SK-N-SH treated with all-trans-retinoic acid at 6 μM for 48 hours (cell line): ENCODE measurements around the gene NCAPD2.
"Not testable (repeated sequence)": the region's sequence is repeated elsewhere in the genome, so short reads cannot be mapped to it uniquely, and the experiment has no call there.

Source experiments
- ATAC-seq: fragments of 200-7000 bp; cut with Tn5 transposase; 3 replicates; pipeline ENCODE4 v1.9.1; 2020; ENCODE audit warnings: mild to moderate bottlenecking, moderate library complexity
- ARNTL ChIP-seq: fragments of 450-650 bp; formaldehyde crosslinking; IDR thresholded peaks from 2 replicates; pipeline ENCODE4 v1.5.0; 2020; ENCODE audit warnings: low read depth, mild to moderate bottlenecking, moderate library complexity, borderline replicate concordance
- CREB5 ChIP-seq: fragments of 250-450 bp; sonication (Bioruptor Pico); IDR thresholded peaks from 2 replicates; pipeline ENCODE4 v1.5.1; 2020; ENCODE audit warnings: low read depth, mild to moderate bottlenecking, moderate library complexity
- CSRNP3 ChIP-seq: fragments of 250-450 bp; sonication (Bioruptor Pico); IDR thresholded peaks from 2 replicates; pipeline ENCODE4 v1.5.1; 2021; ENCODE audit warnings: mild to moderate bottlenecking, moderate library complexity
- ESRRG ChIP-seq: fragments of 250-450 bp; sonication (Bioruptor Pico); IDR thresholded peaks from 2 replicates; pipeline ENCODE4 v1.6.1; 2021; ENCODE audit warnings: mild to moderate bottlenecking
- GLIS3 ChIP-seq: fragments of 250-450 bp; sonication (Bioruptor Pico); IDR thresholded peaks from 2 replicates; pipeline ENCODE4 v1.5.0; 2020; ENCODE audit warnings: mild to moderate bottlenecking, moderate library complexity
- ISL1 ChIP-seq: fragments of 250-450 bp; sonication (Bioruptor Pico); IDR thresholded peaks from 2 replicates; pipeline ENCODE4 v2.1.2; 2022; ENCODE audit warnings: mild to moderate bottlenecking, moderate library complexity
- OSR1 ChIP-seq: fragments of 250-450 bp; sonication (Bioruptor Pico); IDR thresholded peaks from 2 replicates; pipeline ENCODE4 v1.8.0; 2022; ENCODE audit warnings: moderate library complexity, mild to moderate bottlenecking, inconsistent platforms
- POU6F1 ChIP-seq: fragments of 250-450 bp; sonication (Bioruptor Pico); IDR thresholded peaks from 2 replicates; pipeline ENCODE4 v1.8.0; 2021; ENCODE audit warnings: low read depth, mild to moderate bottlenecking, moderate library complexity, borderline replicate concordance
- PPARA ChIP-seq: fragments of 250-450 bp; sonication (Bioruptor Pico); IDR thresholded peaks from 2 replicates; pipeline ENCODE4 v1.5.0; 2020; ENCODE audit warnings: mild to moderate bottlenecking, borderline replicate concordance
- SNAI2 ChIP-seq: fragments of 250-450 bp; sonication (Bioruptor Pico); IDR thresholded peaks from 2 replicates; pipeline ENCODE4 v1.5.0; 2020; ENCODE audit warnings: mild to moderate bottlenecking, moderate library complexity
- TCF4 ChIP-seq: fragments of 250-450 bp; sonication (Bioruptor Pico); IDR thresholded peaks from 2 replicates; pipeline ENCODE4 v1.8.0; 2021; ENCODE audit warnings: mild to moderate bottlenecking, moderate library complexity, borderline replicate concordance
- TOX ChIP-seq: fragments of 250-450 bp; sonication (Bioruptor Pico); IDR thresholded peaks from 2 replicates; pipeline ENCODE4 v1.8.0; 2021; ENCODE audit warnings: mild to moderate bottlenecking, moderate library complexity, borderline replicate concordance
- TSHZ2 ChIP-seq: fragments of 250-450 bp; sonication (Bioruptor Pico); IDR thresholded peaks from 2 replicates; pipeline ENCODE4 v1.5.0; 2020; ENCODE audit warnings: mild to moderate bottlenecking, moderate library complexity
- ZC3H10 ChIP-seq: fragments of 250-450 bp; sonication (Bioruptor Pico); IDR thresholded peaks from 2 replicates; pipeline ENCODE4 v1.5.1; 2021; ENCODE audit warnings: mild to moderate bottlenecking, moderate library complexity
- ZFP30 ChIP-seq: fragments of 450-650 bp; formaldehyde crosslinking; IDR thresholded peaks from 2 replicates; pipeline ENCODE4 v1.5.0; 2022; ENCODE audit warnings: mild to moderate bottlenecking, moderate library complexity
- ZNF70 ChIP-seq: fragments of 450-650 bp; formaldehyde crosslinking; IDR thresholded peaks from 2 replicates; pipeline ENCODE4 v1.5.0; 2020; ENCODE audit warnings: mild to moderate bottlenecking, moderate library complexity

The NCAPD2 gene

GRCh38 chr12:6554168-6555017 lies 60.5 kb downstream of the NCAPD2 start:
- ATAC-seq: peak; percentile 71
- TF ChIP-seq SNAI2 (no peak), ARNTL (CRISPR knock-in tag) (no peak), ESRRG (CRISPR knock-in tag) (no peak), PPARA (CRISPR knock-in tag) (no peak), POU6F1 (CRISPR knock-in tag) (no peak), ZNF70 (CRISPR knock-in tag) (no peak), ISL1 (CRISPR knock-in tag) (no peak), OSR1 (CRISPR knock-in tag) (no peak), ZFP30 (CRISPR knock-in tag) (no peak), TOX (CRISPR knock-in tag) (no peak)

- ATAC-seq: no peak
- TF ChIP-seq CREB5 (CRISPR knock-in tag): no peak
- no peak for TF ChIP-seq ZC3H10
- no peak for TF ChIP-seq GLIS3 (CRISPR knock-in tag)
- no peak for TF ChIP-seq ZFP30 (CRISPR knock-in tag)
- no peak for TF ChIP-seq TSHZ2 (CRISPR knock-in tag)
- no peak for TF ChIP-seq CSRNP3
- TF ChIP-seq TCF4: no peak
- no peak for TF ChIP-seq ESRRG (CRISPR knock-in tag)
- TF ChIP-seq ZNF70 (CRISPR knock-in tag): no peak
- TF ChIP-seq OSR1 (CRISPR knock-in tag): no peak
- no peak for TF ChIP-seq ARNTL (CRISPR knock-in tag)
- no peak for TF ChIP-seq POU6F1 (CRISPR knock-in tag)
- TF ChIP-seq PPARA (CRISPR knock-in tag): no peak
- no peak for TF ChIP-seq TOX (CRISPR knock-in tag)
Measured at GRCh38 chr12:6555018-6555691, 61.3 kb downstream of the NCAPD2 start.

- not testable (repeated sequence) for ATAC-seq
Measured at GRCh38 chr12:6556496-6556817, 62.6 kb downstream of the NCAPD2 start.

GRCh38 chr12:6556857-6557256 lies 63.0 kb downstream of the NCAPD2 start:
- no peak for ATAC-seq
- TF ChIP-seq ESRRG (CRISPR knock-in tag): no peak
- TF ChIP-seq SNAI2: no peak
- TF ChIP-seq ZC3H10: no peak
- no peak for TF ChIP-seq GLIS3 (CRISPR knock-in tag)
- TF ChIP-seq, all 23 proteins: peak for 0

GRCh38 chr12:6558014-6558760 lies 64.3 kb downstream of the NCAPD2 start:
- ATAC-seq: not testable (repeated sequence)
